Stomach (tissue), 4 donors: Measurements from ENCODE around the gene H3-3A.

Experiments
- CTCF ChIP-seq, 7 experiments: fragments of 450-650 bp in 4 of 7; fragments of 200-600 bp in 3 of 7; sonication (generic) in 3 of 7; IDR thresholded peaks; one replicate each; pipeline ENCODE4 v1.5.1; 2016 to 2019; ENCODE audit warnings: antibody characterized with exemption in 7 of 7, control low read depth in 2 of 7, mild to moderate bottlenecking in 1 of 7
- POLR2AphosphoS5 ChIP-seq, 3 donors: sonication (generic); formaldehyde crosslinking; IDR thresholded peaks; one replicate each; pipeline ENCODE4 v1.6.1; 2016; ENCODE audit warnings: antibody characterized with exemption in 3 of 3

GRCh38 chr1:226107471-226108460 lies 45.2 kb downstream of the H3-3A start:
- TF ChIP-seq CTCF (IDR thresholded peaks at IDR 0.05): no peak
- no peak for TF ChIP-seq POLR2AphosphoS5 (IDR thresholded peaks at IDR 0.05)
